ENCODE measurements around the gene HELZ.

DNA sequence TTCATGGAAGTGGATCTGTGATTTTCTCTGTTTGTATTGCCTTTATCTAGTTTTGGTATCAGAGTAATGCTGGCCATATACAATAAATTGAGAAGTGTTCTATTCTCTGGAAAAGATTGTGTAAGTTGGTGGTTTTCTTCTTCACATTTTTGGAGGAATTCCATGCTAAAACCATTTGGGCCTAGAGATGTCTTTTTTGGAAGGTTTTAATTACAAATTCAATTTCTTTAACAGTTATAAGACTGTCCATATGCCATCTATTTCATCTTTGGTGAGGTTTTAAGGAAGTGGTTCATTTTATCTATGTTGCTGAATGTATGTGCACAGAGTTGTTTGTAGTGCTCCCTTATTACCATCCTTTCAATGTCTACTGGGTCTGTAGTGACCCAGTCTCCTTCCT, 154.7 kb downstream of the HELZ start:
- TF ChIP-seq YY1 (tag by site-specific recombination; IDR thresholded peaks at IDR 0.05) (no peak), ZNF169 (tag by site-specific recombination; IDR thresholded peaks at IDR 0.05) (no peak), ZNF133 (tag by site-specific recombination; IDR thresholded peaks at IDR 0.05) (no peak), ZNF549 (tag by site-specific recombination; IDR thresholded peaks at IDR 0.05) (no peak), ATF2 (tag by site-specific recombination; IDR thresholded peaks at IDR 0.05; ENCODE audit: low read depth) (no peak), ZBTB1 (tag by site-specific recombination; IDR thresholded peaks at IDR 0.05) (no peak), KLF16 (tag by site-specific recombination; IDR thresholded peaks at IDR 0.05) (no peak)
- TF ChIP-seq, protein P1, sequence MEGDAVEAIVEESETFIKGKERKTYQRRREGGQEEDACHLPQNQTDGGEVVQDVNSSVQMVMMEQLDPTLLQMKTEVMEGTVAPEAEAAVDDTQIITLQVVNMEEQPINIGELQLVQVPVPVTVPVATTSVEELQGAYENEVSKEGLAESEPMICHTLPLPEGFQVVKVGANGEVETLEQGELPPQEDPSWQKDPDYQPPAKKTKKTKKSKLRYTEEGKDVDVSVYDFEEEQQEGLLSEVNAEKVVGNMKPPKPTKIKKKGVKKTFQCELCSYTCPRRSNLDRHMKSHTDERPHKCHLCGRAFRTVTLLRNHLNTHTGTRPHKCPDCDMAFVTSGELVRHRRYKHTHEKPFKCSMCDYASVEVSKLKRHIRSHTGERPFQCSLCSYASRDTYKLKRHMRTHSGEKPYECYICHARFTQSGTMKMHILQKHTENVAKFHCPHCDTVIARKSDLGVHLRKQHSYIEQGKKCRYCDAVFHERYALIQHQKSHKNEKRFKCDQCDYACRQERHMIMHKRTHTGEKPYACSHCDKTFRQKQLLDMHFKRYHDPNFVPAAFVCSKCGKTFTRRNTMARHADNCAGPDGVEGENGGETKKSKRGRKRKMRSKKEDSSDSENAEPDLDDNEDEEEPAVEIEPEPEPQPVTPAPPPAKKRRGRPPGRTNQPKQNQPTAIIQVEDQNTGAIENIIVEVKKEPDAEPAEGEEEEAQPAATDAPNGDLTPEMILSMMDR (tag by site-specific recombination; IDR thresholded peaks at IDR 0.05), result no peak
